GM08714 (cell line): ENCODE results near the gene RALGPS1.
"Not testable (repeated sequence)": the region's sequence is repeated elsewhere in the genome, so short reads cannot be mapped to it uniquely, and the experiment has no call there.

Experiments
- H3K4me3 ChIP-seq: fragments of 200-500 bp; sonication (Bioruptor generic); 2 replicates; pipeline ENCODE4 v1.5.1; 2014; ENCODE audit warnings: mild to moderate bottlenecking, low read length, inconsistent platforms
- ZNF274 ChIP-seq: IDR thresholded peaks from 2 replicates; pipeline ENCODE4 v1.6.1; 2012; ENCODE audit warnings: mild to moderate bottlenecking, low read depth, low read length

RALGPS1 gene

GRCh38 chr9:127144670-127145445 lies 230.3 kb downstream of the RALGPS1 start:
- H3K4me3 ChIP-seq: no peak overlapping the region
- TF ChIP-seq ZNF274: no peak

- H3K4me3 ChIP-seq: not testable (repeated sequence)
Observed at GRCh38 chr9:127146841-127147240, 232.3 kb downstream of the RALGPS1 start.

- TF ChIP-seq ZNF274: no peak
- no peak overlapping the region for H3K4me3 ChIP-seq
Observed at GRCh38 chr9:127147251-127147650, 232.7 kb downstream of the RALGPS1 start.

GRCh38 chr9:127148014-127148413 lies 233.4 kb downstream of the RALGPS1 start:
- no peak for TF ChIP-seq ZNF274
- no peak overlapping the region for H3K4me3 ChIP-seq

- H3K4me3 ChIP-seq: no peak overlapping the region
- no peak for TF ChIP-seq ZNF274
Observed at GRCh38 chr9:127149010-127149409, 234.4 kb downstream of the RALGPS1 start.

- no peak overlapping the region for H3K4me3 ChIP-seq
- TF ChIP-seq ZNF274: no peak
Observed at GRCh38 chr9:127149463-127150390, 235.1 kb downstream of the RALGPS1 start.

- TF ChIP-seq ZNF274: no peak
- H3K4me3 ChIP-seq: no peak overlapping the region
Observed at GRCh38 chr9:127153501-127153900, 238.9 kb downstream of the RALGPS1 start.

GRCh38 chr9:127154003-127154389 lies 239.4 kb downstream of the RALGPS1 start:
- TF ChIP-seq ZNF274: no peak
- H3K4me3 ChIP-seq: no peak overlapping the region; the same call in 1 of the 2 replicates

GRCh38 chr9:127154390-127155191 lies 240.0 kb downstream of the RALGPS1 start:
- no peak for TF ChIP-seq ZNF274
- no peak overlapping the region; the same call in 1 of the 2 replicates for H3K4me3 ChIP-seq

- no peak for TF ChIP-seq ZNF274
- H3K4me3 ChIP-seq: no peak overlapping the region
Observed at GRCh38 chr9:127155314-127155960, 240.9 kb downstream of the RALGPS1 start.

- no peak for TF ChIP-seq ZNF274
- no peak overlapping the region for H3K4me3 ChIP-seq
Observed at GRCh38 chr9:127158786-127159324, 244.3 kb downstream of the RALGPS1 start.

GRCh38 chr9:127159325-127159801 lies 244.8 kb downstream of the RALGPS1 start:
- H3K4me3 ChIP-seq: no peak overlapping the region
- TF ChIP-seq ZNF274: no peak

- TF ChIP-seq ZNF274: no peak
- H3K4me3 ChIP-seq: no peak overlapping the region
Observed at GRCh38 chr9:127159949-127160610, 245.5 kb downstream of the RALGPS1 start.
